GM18517 (cell line): Measurements from ENCODE around the gene PCDHB1.
"Not testable (repeated sequence)": the region's sequence is repeated elsewhere in the genome, so short reads cannot be mapped to it uniquely, and the experiment has no call there.

Source experiments
- ATAC-seq: cut with Tn5 transposase; IDR thresholded peaks from one replicate; pipeline ENCODE4 v1.9.1; 2021; ENCODE audit warnings: mild to moderate bottlenecking, moderate library complexity; ENCODE audit not compliant: unreplicated experiment

PCDHB1 gene

DNA sequence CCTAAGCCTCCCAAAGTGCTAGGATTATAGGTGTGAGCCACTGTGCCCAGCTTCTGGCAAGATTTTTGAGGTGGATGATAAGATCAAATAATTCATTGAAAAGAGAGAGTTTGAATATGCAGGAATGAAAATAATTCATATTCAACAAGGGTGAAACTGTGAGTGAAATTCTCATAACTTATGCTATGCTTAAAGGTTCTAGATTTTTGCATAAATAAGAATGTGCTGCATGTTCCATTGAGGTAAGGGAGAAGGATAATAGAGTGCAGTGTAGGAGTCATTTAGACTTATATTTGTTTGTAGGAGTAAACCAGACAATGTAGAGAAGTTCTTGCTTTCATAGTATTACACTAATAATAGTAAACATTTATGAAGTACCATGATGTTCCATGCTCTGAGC, 31.1 kb downstream of the PCDHB1 start:
- no peak for ATAC-seq

DNA sequence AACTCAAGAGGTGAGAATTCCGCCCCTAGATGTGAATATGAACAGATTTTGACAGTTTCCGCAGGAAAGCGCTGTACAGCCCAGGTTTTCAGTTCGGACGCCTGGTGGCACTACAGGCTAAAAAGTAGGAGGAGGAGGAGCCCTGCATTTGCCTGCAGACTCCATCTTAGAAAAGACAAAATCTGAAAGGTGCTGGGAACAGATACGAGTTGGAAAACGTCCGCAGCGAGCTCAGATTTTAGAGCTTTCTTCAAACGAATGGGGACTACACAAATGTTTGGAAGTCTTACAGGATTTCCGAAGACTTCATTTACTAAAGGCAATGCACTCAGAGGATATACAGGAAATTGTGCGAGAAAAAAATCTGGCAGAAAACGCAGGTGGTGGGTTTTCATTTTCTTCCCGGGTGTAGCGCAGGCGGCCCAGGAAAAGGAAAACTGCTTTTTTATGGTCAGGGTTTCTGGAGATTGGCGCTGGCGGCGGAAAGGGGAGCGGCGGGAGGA, 33.4 kb downstream of the PCDHB1 start:
- no peak for ATAC-seq

DNA sequence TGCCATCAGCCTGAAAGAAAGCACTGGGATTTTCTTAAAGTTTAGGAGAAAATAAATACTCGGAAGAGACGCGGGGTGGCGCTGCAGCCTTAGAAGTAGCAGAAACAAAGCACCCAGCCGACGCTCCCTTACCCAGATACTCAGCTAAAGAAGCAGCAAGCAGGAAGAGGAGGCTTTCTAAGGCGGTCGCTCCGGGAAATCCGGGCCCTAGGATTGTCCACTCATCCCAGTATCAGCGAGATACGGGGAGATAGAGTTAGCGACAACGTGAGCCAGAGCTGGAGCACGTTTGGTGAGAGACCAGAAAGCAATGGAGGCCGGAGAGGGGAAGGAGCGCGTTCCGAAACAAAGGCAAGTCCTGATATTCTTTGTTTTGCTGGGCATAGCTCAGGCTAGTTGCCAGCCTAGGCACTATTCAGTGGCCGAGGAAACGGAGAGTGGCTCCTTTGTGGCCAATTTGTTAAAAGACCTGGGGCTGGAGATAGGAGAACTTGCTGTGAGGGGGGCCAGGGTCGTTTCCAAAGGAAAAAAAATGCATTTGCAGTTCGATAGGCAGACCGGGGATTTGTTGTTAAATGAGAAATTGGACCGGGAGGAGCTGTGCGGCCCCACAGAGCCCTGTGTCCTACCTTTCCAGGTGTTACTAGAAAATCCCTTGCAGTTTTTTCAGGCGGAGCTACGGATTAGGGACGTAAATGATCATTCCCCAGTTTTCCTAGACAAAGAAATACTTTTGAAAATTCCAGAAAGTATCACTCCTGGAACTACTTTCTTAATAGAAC, 43.5 kb downstream of the PCDHB1 start, which contains the start of gene PCDHB2:
Gene PCDHB2, plus strand, starts transcription at position 135 of the 782 bp plus-strand sequence. Its CDS starts 176 bp downstream, at position 311.
- ATAC-seq = no peak

DNA sequence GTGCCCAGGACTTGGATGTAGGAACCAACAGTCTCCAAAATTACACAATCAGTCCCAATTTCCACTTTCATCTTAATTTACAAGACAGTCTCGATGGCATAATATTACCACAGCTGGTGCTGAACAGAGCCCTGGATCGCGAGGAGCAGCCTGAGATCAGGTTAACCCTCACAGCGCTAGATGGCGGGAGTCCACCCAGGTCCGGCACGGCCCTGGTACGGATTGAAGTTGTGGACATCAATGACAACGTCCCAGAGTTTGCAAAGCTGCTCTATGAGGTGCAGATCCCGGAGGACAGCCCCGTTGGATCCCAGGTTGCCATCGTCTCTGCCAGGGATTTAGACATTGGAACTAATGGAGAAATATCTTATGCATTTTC, 44.1 kb downstream of the PCDHB1 start:
- no peak for ATAC-seq

DNA sequence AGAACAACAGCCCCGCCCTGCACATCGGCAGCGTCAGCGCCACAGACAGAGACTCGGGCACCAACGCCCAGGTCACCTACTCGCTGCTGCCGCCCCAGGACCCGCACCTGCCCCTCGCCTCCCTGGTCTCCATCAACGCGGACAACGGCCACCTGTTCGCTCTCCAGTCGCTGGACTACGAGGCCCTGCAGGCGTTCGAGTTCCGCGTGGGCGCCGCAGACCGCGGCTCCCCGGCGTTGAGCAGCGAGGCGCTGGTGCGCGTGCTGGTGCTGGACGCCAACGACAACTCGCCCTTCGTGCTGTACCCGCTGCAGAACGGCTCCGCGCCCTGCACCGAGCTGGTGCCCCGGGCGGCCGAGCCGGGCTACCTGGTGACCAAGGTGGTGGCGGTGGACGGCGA, 45.0 kb downstream of the PCDHB1 start:
- not testable (repeated sequence) for ATAC-seq

DNA sequence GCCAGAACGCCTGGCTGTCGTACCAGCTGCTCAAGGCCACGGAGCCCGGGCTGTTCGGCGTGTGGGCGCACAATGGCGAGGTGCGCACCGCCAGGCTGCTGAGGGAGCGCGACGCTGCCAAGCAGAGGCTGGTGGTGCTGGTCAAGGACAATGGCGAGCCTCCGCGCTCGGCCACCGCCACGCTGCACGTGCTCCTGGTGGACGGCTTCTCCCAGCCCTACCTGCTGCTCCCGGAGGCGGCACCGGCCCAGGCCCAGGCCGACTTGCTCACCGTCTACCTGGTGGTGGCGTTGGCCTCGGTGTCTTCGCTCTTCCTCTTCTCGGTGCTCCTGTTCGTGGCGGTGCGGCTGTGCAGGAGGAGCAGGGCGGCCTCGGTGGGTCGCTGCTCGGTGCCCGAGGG, 45.4 kb downstream of the PCDHB1 start:
- ATAC-seq = not testable (repeated sequence)

DNA sequence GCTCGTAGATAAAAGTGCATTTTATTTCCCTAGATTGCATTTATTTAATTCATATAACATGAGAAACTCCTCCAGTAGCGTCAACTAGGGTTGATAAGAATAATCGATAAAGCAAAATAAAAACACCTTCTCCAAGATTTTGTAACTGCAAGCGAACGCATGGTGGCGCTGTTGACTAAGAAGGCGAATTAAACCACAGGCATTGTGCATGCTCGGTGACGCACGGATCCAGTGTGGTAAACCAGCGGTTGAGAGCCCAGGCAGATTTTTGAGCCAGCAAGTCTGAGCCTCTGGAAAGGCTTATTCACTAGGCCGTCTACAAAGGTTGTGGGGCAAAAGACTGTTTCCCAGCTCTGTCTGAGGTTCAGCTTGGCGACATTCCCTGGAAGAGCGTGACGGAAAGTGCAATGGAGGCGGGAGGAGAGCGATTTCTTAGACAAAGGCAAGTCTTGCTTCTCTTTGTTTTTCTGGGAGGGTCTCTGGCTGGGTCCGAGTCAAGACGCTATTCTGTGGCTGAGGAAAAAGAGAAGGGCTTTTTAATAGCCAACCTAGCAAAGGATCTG, 49.1 kb downstream of the PCDHB1 start, which contains the start of gene PCDHB3:
Gene PCDHB3, plus strand, starts transcription at position 231 of the 563 bp plus-strand sequence. Its CDS starts 177 bp downstream, at position 408.
- no peak for ATAC-seq

DNA sequence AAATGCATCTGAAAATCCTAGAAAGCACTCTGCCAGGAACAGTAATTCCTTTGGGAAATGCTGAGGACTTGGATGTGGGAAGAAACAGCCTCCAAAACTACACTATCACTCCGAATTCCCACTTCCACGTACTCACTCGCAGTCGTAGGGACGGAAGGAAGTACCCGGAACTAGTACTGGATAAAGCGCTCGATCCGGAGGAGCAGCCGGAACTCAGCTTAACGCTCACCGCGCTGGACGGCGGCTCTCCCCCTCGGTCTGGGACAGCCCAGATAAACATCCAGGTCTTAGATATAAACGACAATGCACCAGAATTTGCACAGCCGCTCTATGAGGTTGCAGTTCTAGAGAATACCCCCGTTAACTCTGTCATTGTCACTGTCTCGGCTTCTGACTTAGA, 49.9 kb downstream of the PCDHB1 start:
- ATAC-seq = no peak

DNA sequence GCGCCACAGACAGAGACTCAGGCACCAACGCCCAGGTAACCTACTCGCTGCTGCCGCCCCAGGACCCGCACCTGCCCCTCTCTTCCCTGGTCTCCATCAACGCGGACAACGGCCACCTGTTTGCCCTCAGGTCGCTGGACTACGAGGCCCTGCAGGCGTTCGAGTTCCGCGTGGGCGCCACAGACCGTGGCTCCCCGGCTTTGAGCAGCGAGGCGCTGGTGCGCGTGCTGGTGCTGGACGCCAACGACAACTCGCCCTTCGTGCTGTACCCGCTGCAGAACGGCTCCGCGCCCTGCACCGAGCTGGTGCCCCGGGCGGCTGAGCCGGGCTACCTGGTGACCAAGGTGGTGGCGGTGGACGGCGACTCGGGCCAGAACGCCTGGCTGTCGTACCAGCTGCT, 50.9 kb downstream of the PCDHB1 start:
- not testable (repeated sequence) for ATAC-seq

DNA sequence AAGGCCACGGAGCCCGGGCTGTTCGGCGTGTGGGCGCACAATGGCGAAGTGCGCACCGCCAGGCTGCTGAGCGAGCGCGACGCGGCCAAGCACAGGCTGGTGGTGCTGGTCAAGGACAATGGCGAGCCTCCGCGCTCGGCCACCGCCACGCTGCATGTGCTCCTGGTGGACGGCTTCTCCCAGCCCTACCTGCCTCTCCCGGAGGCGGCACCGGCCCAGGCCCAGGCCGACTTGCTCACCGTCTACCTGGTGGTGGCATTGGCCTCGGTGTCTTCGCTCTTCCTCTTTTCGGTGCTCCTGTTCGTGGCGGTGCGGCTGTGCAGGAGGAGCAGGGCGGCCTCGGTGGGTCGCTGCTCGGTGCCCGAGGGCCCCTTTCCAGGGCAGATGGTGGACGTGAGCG, 51.3 kb downstream of the PCDHB1 start:
- not testable (repeated sequence) for ATAC-seq

DNA sequence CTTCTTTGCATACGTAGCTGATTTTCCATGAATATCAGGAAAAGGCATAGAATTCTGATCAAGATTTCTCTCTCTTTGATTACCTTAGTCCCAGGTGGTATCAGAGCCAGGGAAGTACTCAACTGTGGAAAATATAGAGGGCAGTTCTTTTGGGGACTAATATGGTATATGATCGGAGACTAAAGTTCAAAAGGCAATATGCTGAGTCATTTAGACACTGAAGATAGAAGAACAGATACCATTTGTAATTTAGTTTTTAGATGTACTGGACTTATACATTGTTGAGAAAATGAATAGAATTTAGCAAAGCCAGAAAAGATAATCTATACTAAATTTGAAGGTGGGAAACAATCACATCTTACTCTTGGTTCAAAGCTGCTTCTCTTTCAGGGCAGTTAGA, 54.2 kb downstream of the PCDHB1 start:
- ATAC-seq = no peak
